GM19467 (cell line): Measurements from ENCODE around the gene CAPZA2.
"Not testable (repeated sequence)": the region's sequence is repeated elsewhere in the genome, so short reads cannot be mapped to it uniquely, and the experiment has no call there.

Experiments used
- ATAC-seq: cut with Tn5 transposase; IDR thresholded peaks from one replicate; pipeline ENCODE4 v1.9.1; 2021; ENCODE audit warnings: mild to moderate bottlenecking, moderate library complexity; ENCODE audit not compliant: unreplicated experiment

CAPZA2 gene

GRCh38 chr7:116953372-116953905 lies 91.1 kb downstream of the CAPZA2 start, which contains the start of gene ST7:
Gene ST7, plus strand, starts transcription at chr7:116953501. Its CDS starts 40 bp downstream, at chr7:116953541.
- ATAC-seq: peak; percentile 34

GRCh38 chr7:116953906-116954838 lies 91.8 kb downstream of the CAPZA2 start:
- ATAC-seq: peak; percentile 21

GRCh38 chr7:116955340-116955739 lies 93.0 kb downstream of the CAPZA2 start:
- ATAC-seq: no peak

GRCh38 chr7:116955801-116956476 lies 93.6 kb downstream of the CAPZA2 start:
- ATAC-seq: peak; percentile 60

- no peak for ATAC-seq
Measured at GRCh38 chr7:116956477-116956804, 94.1 kb downstream of the CAPZA2 start.

- peak; percentile 39 for ATAC-seq
Measured at GRCh38 chr7:116957874-116958273, 95.5 kb downstream of the CAPZA2 start.

GRCh38 chr7:116961966-116962673 lies 99.7 kb downstream of the CAPZA2 start:
- ATAC-seq: not testable (repeated sequence)

GRCh38 chr7:116963234-116963633 lies 100.8 kb downstream of the CAPZA2 start:
- no peak for ATAC-seq

GRCh38 chr7:116966601-116967000 lies 104.2 kb downstream of the CAPZA2 start:
- no peak for ATAC-seq

GRCh38 chr7:116967254-116967922 lies 105.0 kb downstream of the CAPZA2 start:
- no peak for ATAC-seq

GRCh38 chr7:116967983-116968382 lies 105.6 kb downstream of the CAPZA2 start:
- no peak for ATAC-seq

GRCh38 chr7:116968631-116969030 lies 106.2 kb downstream of the CAPZA2 start:
- ATAC-seq: no peak

GRCh38 chr7:116969371-116969902 lies 107.0 kb downstream of the CAPZA2 start:
- no peak for ATAC-seq

- ATAC-seq: no peak
Measured at GRCh38 chr7:116970238-116970910, 108.0 kb downstream of the CAPZA2 start.

- not testable (repeated sequence) for ATAC-seq
Measured at GRCh38 chr7:116971153-116971552, 108.8 kb downstream of the CAPZA2 start.
